PC-3 (cell line): ENCODE results near the gene CCDC85B. TPM values are rescaled to one million over a fixed set of nuclear protein-coding genes. Genes with fewer than 3 reads are reported as not detected.

ENCODE experiments used
- ATAC-seq: fragments of 200-7000 bp; cut with Tn5 transposase; 2 replicates; pipeline ENCODE4 v1.9.1; 2020; ENCODE audit warnings: mild to moderate bottlenecking, moderate library complexity
- BruUV-seq: library from RNA; stranded (reverse); fragments of 400-500 nt; replicated peaks from 2 replicates; lab custom pipeline; 2021; lab: Mats Ljungman, UMichigan
- CTCF ChIA-PET: fragments of 300-600 bp; sonication (Branson Sonifier 250); formaldehyde crosslinking; loops from one replicate; lab custom pipeline; 2022; ENCODE audit warnings: antibody characterized with exemption; lab: Charles Lee
- POLR2A ChIA-PET: fragments of 300-600 bp; sonication (Branson Sonifier 250); formaldehyde crosslinking; loops from one replicate; lab custom pipeline; 2022; ENCODE audit warnings: antibody characterized with exemption; ENCODE audit not compliant: unreplicated experiment; lab: Charles Lee
- DNase-seq: peaks from one replicate; pipeline ENCODE4 v3.0.0-alpha.2; 2015
- H2AFZ ChIP-seq: fragments of 300-600 bp; sonication (generic); 2 replicates; pipeline ENCODE4 v1.6.0; 2016; ENCODE audit warnings: antibody characterized with exemption, low read length
- H3F3A ChIP-seq: fragments of 300-600 bp; sonication (generic); one replicate; pipeline ENCODE4 v1.6.0; 2017; ENCODE audit warnings: antibody characterized with exemption, low read length, control low read depth, mild to moderate bottlenecking; ENCODE audit not compliant: unreplicated experiment
- H3K27ac ChIP-seq: fragments of 300-600 bp; sonication (generic); 2 replicates; pipeline ENCODE4 v1.5.1; 2016; ENCODE audit warnings: mild to moderate bottlenecking, low read length
- H3K27me3 ChIP-seq: fragments of 300-600 bp; sonication (generic); 2 replicates; pipeline ENCODE4 v1.6.1; 2016; ENCODE audit warnings: low read length, mixed read lengths
- H3K36me3 ChIP-seq: fragments of 300-600 bp; sonication (generic); 2 replicates; pipeline ENCODE4 v1.6.1; 2016; ENCODE audit warnings: low read depth, mixed run types, low read length, mixed read lengths
- H3K4me1 ChIP-seq: fragments of 300-600 bp; sonication (generic); 2 replicates; pipeline ENCODE4 v1.5.1; 2016; ENCODE audit warnings: low read length; ENCODE audit not compliant: insufficient read depth
- H3K4me2 ChIP-seq: fragments of 300-600 bp; sonication (generic); 2 replicates; pipeline ENCODE4 v1.6.0; 2016; ENCODE audit warnings: low read length
- H3K4me3 ChIP-seq: fragments of 300-600 bp; sonication (generic); 2 replicates; pipeline ENCODE4 v1.5.1; 2016; ENCODE audit warnings: mild to moderate bottlenecking, low read length, mixed read lengths
- H3K79me2 ChIP-seq: fragments of 300-600 bp; sonication (generic); 2 replicates; pipeline ENCODE4 v1.6.1; 2017; ENCODE audit warnings: low read length, mixed read lengths
- H3K9ac ChIP-seq: fragments of 300-600 bp; sonication (generic); 2 replicates; pipeline ENCODE4 v1.6.0; 2016; ENCODE audit warnings: mild to moderate bottlenecking, low read length
- H3K9me2 ChIP-seq: fragments of 300-600 bp; sonication (generic); replicated peaks from 2 replicates; pipeline ENCODE4 v1.6.1; 2016; ENCODE audit warnings: mixed run types, low read length, mixed read lengths
- H3K9me3 ChIP-seq: fragments of 300-600 bp; sonication (generic); 2 replicates; pipeline ENCODE4 v1.6.1; 2016; ENCODE audit warnings: low read length, mixed read lengths
- H4K20me1 ChIP-seq: fragments of 300-600 bp; sonication (generic); 2 replicates; pipeline ENCODE4 v1.6.1; 2016; ENCODE audit warnings: low read length, mixed read lengths
- CTCF ChIP-seq: fragments of 300-600 bp; sonication (generic); conservative IDR thresholded peaks from 2 replicates; pipeline ENCODE4 v1.5.1; 2017; ENCODE audit warnings: antibody characterized with exemption, low read depth, mild to moderate bottlenecking, low read length
- EZH2 ChIP-seq: fragments of 300-600 bp; sonication (generic); IDR thresholded peaks from one replicate; pipeline ENCODE4 v1.6.1; 2017; ENCODE audit warnings: antibody characterized with exemption, mild to moderate bottlenecking, low read length; ENCODE audit not compliant: unreplicated experiment
- EZH2phosphoT487 ChIP-seq: fragments of 300-600 bp; sonication (generic); IDR thresholded peaks from 2 replicates; pipeline ENCODE4 v1.6.1; 2018; ENCODE audit warnings: mild to moderate bottlenecking, antibody characterized with exemption, low read length, borderline replicate concordance
- intact Hi-C: fragments of 100-400 bp; cut with micrococcal nuclease; formaldehyde crosslinking; loops from 2 replicates; pipeline ENCODE4 v1.9.0; 2023
- total RNA-seq: library from RNA; depleted of rRNA; stranded (reverse); fragments of >200 nt; gene quantifications from 2 replicates; pipeline ENCODE4 v1.2.3, GENCODE V29; 2014

CCDC85B gene
- total RNA-seq, 1 experiment from 2014 or later: 207 TPM

- Histone ChIP-seq H3K4me3 (peak within 1 kb of the TSS; percentile 79), H3K36me3 (peaks cover 29% of the 10 kb centered on the region), H3K4me2 (peak within 1 kb of the TSS; percentile 98), H3K9me2 (no peaks in the 10 kb centered on the region), H3K79me2 (peaks cover 50% of the 10 kb centered on the region), H3K4me1 (peaks cover 30% of the 10 kb centered on the region), H4K20me1 (peaks cover 20% of the 10 kb centered on the region), H2AFZ (peak within 1 kb of the TSS; percentile 93), H3K9ac (peak within 1 kb of the TSS; percentile 90), H3F3A (peaks cover 11% of the 10 kb centered on the region), H3K27me3 (no peaks in the 10 kb centered on the region), H3K9me3 (no peaks in the 10 kb centered on the region), H3K27ac (peak within 1 kb of the TSS; percentile 74)
- intact Hi-C loops: loop anchor here (1.0 kb wide), 1 partner anchor 148 kb away; the partner anchor contains the start of gene KAT5
- BruUV-seq: no TSS peak
- peak; percentile 45 for ATAC-seq
- POLR2A ChIA-PET: interaction anchor here (0.5 to 1.8 kb wide), 11 partner anchors 9 to 442 kb away, joined by 3 to 23 read pairs (median 5); partner anchors contain the start of genes CCDC85B, FIBP, FOSL1 and RNASEH2C
- DNase-seq: peak; percentile 99
- CTCF ChIA-PET: interaction anchor here (0.6 to 2.6 kb wide), 11 partner anchors 8 to 141 kb away, joined by 3 to 26 read pairs (median 4); partner anchors contain the start of genes CCDC85B and FIBP
- peak; percentile 97 for TF ChIP-seq CTCF
- no peak for TF ChIP-seq EZH2
These were observed 30.0 kb upstream of the CCDC85B start, which contains the start of gene MUS81 for GRCh38 chr11:65860278-65861164. Gene MUS81 (plus strand): TSS chr11:65860433. CDS start chr11:65860754, 321 bp downstream.

- DNase-seq (peak; percentile 35), ATAC-seq (no peak)
- H2AFZ ChIP-seq: peak overlapping the region; percentile 93
- TF ChIP-seq EZH2phosphoT487 (no peak), CTCF (no peak), EZH2 (no peak)
- H3K9me3 ChIP-seq: no peaks in the 10 kb centered on the region
- ChIA-PET CTCF (interaction anchor here (0.6 to 2.0 kb wide), 2 partner anchors 81 to 91 kb away, joined by 5 to 6 read pairs; no protein-coding TSS in a partner anchor), POLR2A (interaction anchor here (0.5 to 0.6 kb wide), 2 partner anchors 38 to 284 kb away, joined by 3 to 12 read pairs; no protein-coding TSS in a partner anchor)
- H3K79me2 ChIP-seq: peaks cover 44% of the 10 kb centered on the region
- H3K9ac ChIP-seq: peak overlapping the region; percentile 90
- no peaks in the 10 kb centered on the region for H3K9me2 ChIP-seq
- peak overlapping the region; percentile 79 for H3K4me3 ChIP-seq
- peaks cover 11% of the 10 kb centered on the region for H3F3A ChIP-seq
- H3K36me3 ChIP-seq: peaks cover 25% of the 10 kb centered on the region
- H3K4me1 ChIP-seq: peaks cover 24% of the 10 kb centered on the region
- no TSS peak for BruUV-seq
- peak overlapping the region; percentile 98 for H3K4me2 ChIP-seq
- peak overlapping the region; percentile 74 for H3K27ac ChIP-seq
- intact Hi-C loops: no loop called here
- peaks cover 14% of the 10 kb centered on the region for H4K20me1 ChIP-seq
- H3K27me3 ChIP-seq: no peaks in the 10 kb centered on the region
These were observed 29.3 kb upstream of the CCDC85B start for GRCh38 chr11:65861165-65861505.
